ENCODE data around the gene THSD4. TPM values are rescaled to one million over a fixed set of nuclear protein-coding genes. Genes with fewer than 3 reads are reported as not detected.

THSD4 gene
- total RNA-seq, 1 donor, result 15.6 TPM

DNA sequence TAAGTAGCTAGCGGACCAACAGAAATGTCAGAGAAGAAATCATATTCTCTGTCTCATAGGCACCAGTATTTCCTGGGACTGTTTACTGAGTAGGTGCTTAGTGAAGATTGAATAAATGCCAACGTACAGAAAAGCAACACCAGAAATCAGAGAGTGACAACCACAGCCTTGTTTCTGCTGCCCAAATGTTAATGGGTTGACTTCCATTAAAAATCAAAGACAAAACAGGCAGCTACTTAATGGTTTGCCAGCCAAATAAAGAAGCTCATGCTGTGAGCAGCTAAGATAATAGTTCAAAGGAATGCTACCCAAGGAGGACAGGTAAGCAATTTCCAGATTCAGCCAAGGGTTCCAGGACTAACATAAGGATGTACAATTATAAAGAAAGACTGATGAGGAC, 270.7 kb downstream of the THSD4 start:
- no peaks in the 10 kb centered on the region for H3K27me3 ChIP-seq (ENCODE audit: insufficient read depth, low read length)
- no peak for DNase-seq (ENCODE audit: insufficient read length, low spot score, missing footprints)
- no peaks in the 10 kb centered on the region for H4K20me1 ChIP-seq (ENCODE audit: insufficient read depth, low read length)
- no peaks in the 10 kb centered on the region for H3K36me3 ChIP-seq (ENCODE audit: insufficient read depth, low read length)
- no peaks in the 10 kb centered on the region for H3K9me3 ChIP-seq (ENCODE audit: low read depth, low read length)
- TF ChIP-seq, protein P1, sequence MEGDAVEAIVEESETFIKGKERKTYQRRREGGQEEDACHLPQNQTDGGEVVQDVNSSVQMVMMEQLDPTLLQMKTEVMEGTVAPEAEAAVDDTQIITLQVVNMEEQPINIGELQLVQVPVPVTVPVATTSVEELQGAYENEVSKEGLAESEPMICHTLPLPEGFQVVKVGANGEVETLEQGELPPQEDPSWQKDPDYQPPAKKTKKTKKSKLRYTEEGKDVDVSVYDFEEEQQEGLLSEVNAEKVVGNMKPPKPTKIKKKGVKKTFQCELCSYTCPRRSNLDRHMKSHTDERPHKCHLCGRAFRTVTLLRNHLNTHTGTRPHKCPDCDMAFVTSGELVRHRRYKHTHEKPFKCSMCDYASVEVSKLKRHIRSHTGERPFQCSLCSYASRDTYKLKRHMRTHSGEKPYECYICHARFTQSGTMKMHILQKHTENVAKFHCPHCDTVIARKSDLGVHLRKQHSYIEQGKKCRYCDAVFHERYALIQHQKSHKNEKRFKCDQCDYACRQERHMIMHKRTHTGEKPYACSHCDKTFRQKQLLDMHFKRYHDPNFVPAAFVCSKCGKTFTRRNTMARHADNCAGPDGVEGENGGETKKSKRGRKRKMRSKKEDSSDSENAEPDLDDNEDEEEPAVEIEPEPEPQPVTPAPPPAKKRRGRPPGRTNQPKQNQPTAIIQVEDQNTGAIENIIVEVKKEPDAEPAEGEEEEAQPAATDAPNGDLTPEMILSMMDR (IDR thresholded peaks at IDR 0.05; ENCODE audit: extremely low read depth, low read depth, low read length), result no peak
- H3K4me1 ChIP-seq (ENCODE audit: insufficient read depth, low read length), result no peaks in the 10 kb centered on the region
- no peak overlapping the region for H3K27ac ChIP-seq (ENCODE audit: low read depth, low read length)
- H2AFZ ChIP-seq (ENCODE audit: low read length), result no peak overlapping the region
- no peak overlapping the region for H3K4me2 ChIP-seq (ENCODE audit: insufficient read depth, low read length)
- H3K4me3 ChIP-seq (ENCODE audit: insufficient read depth, low read length), result no peak overlapping the region
- H3K79me2 ChIP-seq (ENCODE audit: insufficient read depth, low read length), result no peaks in the 10 kb centered on the region

DNA sequence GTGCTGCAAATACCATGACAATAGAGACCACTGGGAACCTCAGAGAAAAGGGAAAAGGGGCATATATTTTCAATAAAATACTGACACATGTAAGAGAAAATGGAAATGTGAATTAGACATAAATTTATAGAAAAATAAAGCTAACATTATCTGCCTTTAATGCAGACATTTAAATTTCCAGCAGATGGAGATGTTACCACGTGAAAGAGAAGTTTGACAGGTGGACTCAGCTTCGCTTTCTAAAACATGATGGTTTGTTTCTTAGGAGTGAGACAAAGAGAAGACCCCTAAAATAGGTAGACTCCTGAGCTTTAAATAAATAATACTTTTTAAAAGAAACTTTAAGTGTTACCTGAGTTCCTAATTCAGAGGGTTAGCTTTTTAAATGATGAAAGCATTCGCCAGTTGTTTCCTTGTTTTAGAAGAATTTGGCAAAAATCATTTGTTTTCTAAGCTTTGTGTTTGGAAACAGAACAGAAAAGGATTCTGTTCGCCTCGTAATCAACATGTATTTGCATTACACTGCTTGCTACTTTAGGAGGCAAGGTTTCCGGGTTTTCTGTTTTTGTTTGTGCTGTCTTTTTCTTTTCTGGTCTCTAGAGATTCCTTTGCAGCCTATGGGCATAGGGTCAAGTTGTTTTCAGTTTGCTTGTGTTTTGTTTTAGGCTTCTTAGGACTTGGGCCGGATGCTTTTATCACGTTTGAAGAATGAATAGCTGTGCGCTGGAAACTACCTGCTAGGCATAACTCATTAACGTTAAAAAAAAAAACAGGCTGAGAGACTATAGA, 271.4 kb downstream of the THSD4 start:
- no peak overlapping the region for H3K4me3 ChIP-seq (ENCODE audit: insufficient read depth, low read length)
- no peaks in the 10 kb centered on the region for H3K27me3 ChIP-seq (ENCODE audit: insufficient read depth, low read length)
- TF ChIP-seq, protein P1 (IDR thresholded peaks at IDR 0.05; ENCODE audit: extremely low read depth, low read depth, low read length), result peak; percentile 43
- no peak for DNase-seq (ENCODE audit: insufficient read length, low spot score, missing footprints)
- H2AFZ ChIP-seq (ENCODE audit: low read length), result no peak overlapping the region
- H3K27ac ChIP-seq (ENCODE audit: low read depth, low read length), result no peak overlapping the region
- no peaks in the 10 kb centered on the region for H3K79me2 ChIP-seq (ENCODE audit: insufficient read depth, low read length)
- no peaks in the 10 kb centered on the region for H3K9me3 ChIP-seq (ENCODE audit: low read depth, low read length)
- H4K20me1 ChIP-seq (ENCODE audit: insufficient read depth, low read length), result no peaks in the 10 kb centered on the region
- no peaks in the 10 kb centered on the region for H3K36me3 ChIP-seq (ENCODE audit: insufficient read depth, low read length)
- H3K4me1 ChIP-seq (ENCODE audit: insufficient read depth, low read length), result no peaks in the 10 kb centered on the region
- no peak overlapping the region for H3K4me2 ChIP-seq (ENCODE audit: insufficient read depth, low read length)

GRCh38 chr15:71387810-71388209, 272.5 kb downstream of the THSD4 start:
- no peaks in the 10 kb centered on the region for H3K27me3 ChIP-seq (ENCODE audit: insufficient read depth, low read length)
- H3K4me2 ChIP-seq (ENCODE audit: insufficient read depth, low read length), result no peak overlapping the region
- no peak overlapping the region for H3K4me3 ChIP-seq (ENCODE audit: insufficient read depth, low read length)
- no peaks in the 10 kb centered on the region for H4K20me1 ChIP-seq (ENCODE audit: insufficient read depth, low read length)
- no peaks in the 10 kb centered on the region for H3K36me3 ChIP-seq (ENCODE audit: insufficient read depth, low read length)
- H3K27ac ChIP-seq (ENCODE audit: low read depth, low read length), result no peak overlapping the region
- TF ChIP-seq, protein P1 (IDR thresholded peaks at IDR 0.05; ENCODE audit: extremely low read depth, low read depth, low read length), result no peak
- no peaks in the 10 kb centered on the region for H3K79me2 ChIP-seq (ENCODE audit: insufficient read depth, low read length)
- H3K9me3 ChIP-seq (ENCODE audit: low read depth, low read length), result no peaks in the 10 kb centered on the region
- no peaks in the 10 kb centered on the region for H3K4me1 ChIP-seq (ENCODE audit: insufficient read depth, low read length)
- DNase-seq (ENCODE audit: insufficient read length, low spot score, missing footprints), result no peak
- no peak overlapping the region for H2AFZ ChIP-seq (ENCODE audit: low read length)

DNA sequence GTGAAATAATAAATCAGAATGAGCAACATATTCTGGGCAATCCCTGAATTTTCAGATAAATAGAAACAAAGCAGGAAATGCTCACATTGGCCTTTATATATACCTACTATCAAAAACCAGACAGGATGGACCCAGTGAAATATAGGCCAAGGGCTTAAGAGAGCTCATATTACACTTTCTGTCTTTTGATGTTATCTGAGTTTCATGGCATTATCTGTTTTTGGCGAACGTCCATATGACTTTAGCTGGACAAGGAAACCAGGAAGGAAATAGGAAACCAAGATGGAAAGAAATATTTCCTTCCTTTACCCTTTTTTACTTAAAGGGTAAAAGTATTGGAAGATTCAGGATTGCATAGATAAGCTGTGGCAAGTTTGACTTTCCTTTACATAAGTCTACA, 274.8 kb downstream of the THSD4 start:
- H3K9me3 ChIP-seq (ENCODE audit: low read depth, low read length), result no peaks in the 10 kb centered on the region
- H3K4me2 ChIP-seq (ENCODE audit: insufficient read depth, low read length), result no peak overlapping the region
- no peak for DNase-seq (ENCODE audit: insufficient read length, low spot score, missing footprints)
- H3K4me3 ChIP-seq (ENCODE audit: insufficient read depth, low read length), result no peak overlapping the region
- H4K20me1 ChIP-seq (ENCODE audit: insufficient read depth, low read length), result no peaks in the 10 kb centered on the region
- H3K79me2 ChIP-seq (ENCODE audit: insufficient read depth, low read length), result no peaks in the 10 kb centered on the region
- H3K27me3 ChIP-seq (ENCODE audit: insufficient read depth, low read length), result no peaks in the 10 kb centered on the region
- H3K36me3 ChIP-seq (ENCODE audit: insufficient read depth, low read length), result no peaks in the 10 kb centered on the region
- TF ChIP-seq, protein P1 (IDR thresholded peaks at IDR 0.05; ENCODE audit: extremely low read depth, low read depth, low read length), result no peak
- H3K27ac ChIP-seq (ENCODE audit: low read depth, low read length), result no peak overlapping the region
- no peaks in the 10 kb centered on the region for H3K4me1 ChIP-seq (ENCODE audit: insufficient read depth, low read length)
- H2AFZ ChIP-seq (ENCODE audit: low read length), result no peak overlapping the region
